CD4-positive, CD25-positive, alpha-beta regulatory T cell (primary cell): ENCODE results near the gene CCR6. TPM values are rescaled to one million over a fixed set of nuclear protein-coding genes. Genes with fewer than 3 reads are reported as not detected.
A peak's percentile ranks its signal among the peaks of the same experiment; 100 is the strongest.

Experiments
- ATAC-seq, 2 donors: fragments of 150-1000 bp; cut with Tn5 transposase; one replicate each; pipeline ENCODE4 v1.10.0; 2021; ENCODE audit warnings: low read depth in 2 of 2, moderate number of reproducible peaks in 2 of 2, moderate library complexity in 1 of 2
- DNase-seq, 3 donors: peaks; one replicate each; pipeline versions ENCODE4 v3.0.0 to v3.0.0-alpha.2; 2012 to 2022; ENCODE audit warnings: mixed read lengths in 1 of 3
- H3K27ac ChIP-seq: one replicate; pipeline ENCODE4 v1.7.0; 2013; ENCODE audit warnings: mild to moderate bottlenecking, low read length; ENCODE audit not compliant: insufficient read depth, poor library complexity, severe bottlenecking
- H3K27me3 ChIP-seq: one replicate; pipeline ENCODE4 v1.7.0; 2013; ENCODE audit warnings: low read length; ENCODE audit not compliant: control insufficient read depth, insufficient read depth
- H3K36me3 ChIP-seq: one replicate; pipeline ENCODE4 v1.7.0; 2013; ENCODE audit warnings: mild to moderate bottlenecking, low read length, moderate library complexity; ENCODE audit not compliant: control insufficient read depth, insufficient read depth
- H3K4me1 ChIP-seq: 2 replicates; pipeline ENCODE4 v1.7.0; 2013; ENCODE audit warnings: mild to moderate bottlenecking, low read length; ENCODE audit not compliant: insufficient read depth, control insufficient read depth, poor library complexity, severe bottlenecking
- H3K4me3 ChIP-seq: one replicate; pipeline ENCODE4 v1.7.0; 2013; ENCODE audit warnings: low read depth, mild to moderate bottlenecking, low read length, moderate library complexity
- H3K9me3 ChIP-seq, 2 experiments: 1 replicate in 1 of 2; 2 replicates in 1 of 2; pipeline ENCODE4 v1.7.0; 2013; ENCODE audit warnings: low read length in 2 of 2, mild to moderate bottlenecking in 1 of 2, moderate library complexity in 1 of 2; ENCODE audit not compliant: control insufficient read depth in 2 of 2
- H3K27ac Mint-ChIP-seq, 3 donors: one replicate each; pipeline ENCODE4 v1.8.0; 2020 to 2022; ENCODE audit warnings: mild to moderate bottlenecking in 3 of 3, mixed read lengths in 3 of 3, moderate library complexity in 2 of 3
- H3K27me3 Mint-ChIP-seq: one replicate; pipeline ENCODE4 v1.8.0; 2022; ENCODE audit warnings: mild to moderate bottlenecking, mixed read lengths
- H3K36me3 Mint-ChIP-seq: one replicate; pipeline ENCODE4 v1.8.0; 2020; ENCODE audit warnings: mixed read lengths
- H3K4me1 Mint-ChIP-seq, 4 donors: one replicate each; pipeline ENCODE4 v1.8.0; 2020 to 2022; ENCODE audit warnings: mixed read lengths in 4 of 4, mild to moderate bottlenecking in 1 of 4
- H3K4me3 Mint-ChIP-seq, 4 donors: one replicate each; pipeline ENCODE4 v1.8.0; 2020 to 2022; ENCODE audit warnings: mild to moderate bottlenecking in 4 of 4, mixed read lengths in 4 of 4, moderate library complexity in 3 of 4
- H3K9me3 Mint-ChIP-seq, 7 donors: one replicate each; pipeline ENCODE4 v1.8.0; 2020 to 2022; ENCODE audit warnings: mixed read lengths in 7 of 7, mild to moderate bottlenecking in 3 of 7, moderate library complexity in 2 of 7
- polyA plus RNA-seq, 4 donors: library from polyadenylated mRNA; unstranded; fragments of 300-500 nt; fragmentation: Illumina TruSeq; gene quantifications; one replicate each; pipeline ENCODE4 v1.2.3, GENCODE V29; 2021
- total RNA-seq: library from RNA; stranded (reverse); gene quantifications from one replicate; pipeline ENCODE4 v1.2.3, GENCODE V29; 2022

Gene CCR6
- total and polyA plus RNA-seq, 5 donors from 2014 or later, result 40.8 to 97.3 (median 67.5) TPM

DNA sequence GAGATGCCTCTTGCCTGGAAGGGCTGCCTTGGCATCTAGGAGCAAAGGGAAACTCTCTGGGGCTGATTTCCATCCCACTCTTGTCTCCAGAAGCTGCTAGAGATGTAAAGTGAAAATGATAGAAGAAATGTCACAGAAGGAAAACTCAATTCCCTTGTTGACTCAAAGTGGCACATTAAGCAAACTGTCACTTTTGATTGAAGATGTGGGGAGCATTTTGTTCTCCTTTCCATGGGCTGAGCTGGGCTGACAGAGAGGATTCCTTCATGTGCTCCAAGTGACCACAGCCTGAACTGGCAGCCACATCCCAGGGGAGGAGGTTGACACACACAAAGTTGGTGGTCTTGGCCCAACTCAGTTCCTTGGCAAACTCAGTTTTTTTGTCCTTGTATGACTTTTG lies 25.1 kb downstream of the CCR6 start:
- H3K9me3 Mint-ChIP-seq, result peaks cover 0 to 2% (median 0%) of the 10 kb centered on the region in 7 donors
- no peaks in the 10 kb centered on the region for H3K36me3 ChIP-seq
- H3K9me3 ChIP-seq, result no peaks in the 10 kb centered on the region
- H3K27ac ChIP-seq, result no peak overlapping the region
- peaks cover 16% of the 10 kb centered on the region for H3K27me3 Mint-ChIP-seq
- H3K4me3 Mint-ChIP-seq, result no peak overlapping the region
- H3K27me3 ChIP-seq, result no peaks in the 10 kb centered on the region
- ATAC-seq (no peak), DNase-seq (no peak)
- H3K27ac Mint-ChIP-seq, result no peak overlapping the region
- no peak overlapping the region for H3K4me3 ChIP-seq
- peaks cover 9 to 23% (median 14%) of the 10 kb centered on the region in 4 donors for H3K4me1 Mint-ChIP-seq
- peaks cover 6% of the 10 kb centered on the region for H3K4me1 ChIP-seq
- no peaks in the 10 kb centered on the region for H3K36me3 Mint-ChIP-seq

DNA sequence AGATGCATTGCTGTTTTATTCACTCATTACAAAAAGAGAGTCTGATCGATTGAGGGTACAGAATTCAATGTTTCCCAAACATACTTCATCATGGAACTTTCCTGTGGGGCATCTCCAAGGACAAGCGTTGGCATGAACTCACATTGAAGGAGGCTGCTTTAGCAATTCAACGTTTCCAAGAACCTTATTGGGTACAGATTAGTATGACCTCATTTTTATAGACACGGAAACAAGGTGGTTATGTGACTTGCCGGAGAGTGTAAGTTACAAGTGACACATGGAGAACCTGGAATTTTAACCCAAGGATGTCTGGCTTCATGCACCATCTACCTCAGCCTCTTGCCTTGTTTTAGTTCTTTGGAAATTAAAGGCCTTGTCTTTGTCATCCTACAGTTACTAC lies 26.1 kb downstream of the CCR6 start:
- H3K4me3 Mint-ChIP-seq, result no peak overlapping the region
- no peaks in the 10 kb centered on the region for H3K9me3 ChIP-seq
- H3K27ac ChIP-seq, result no peak overlapping the region
- ATAC-seq (no peak), DNase-seq (no peak)
- peaks cover 6% of the 10 kb centered on the region for H3K4me1 ChIP-seq
- H3K27me3 Mint-ChIP-seq, result peaks cover 16% of the 10 kb centered on the region
- H3K4me3 ChIP-seq, result no peak overlapping the region
- H3K36me3 Mint-ChIP-seq, result no peaks in the 10 kb centered on the region
- no peak overlapping the region for H3K27ac Mint-ChIP-seq
- peaks cover 13 to 29% (median 18%) of the 10 kb centered on the region in 4 donors for H3K4me1 Mint-ChIP-seq
- peaks cover 0 to 2% (median 0%) of the 10 kb centered on the region in 7 donors for H3K9me3 Mint-ChIP-seq
- no peaks in the 10 kb centered on the region for H3K27me3 ChIP-seq
- H3K36me3 ChIP-seq, result no peaks in the 10 kb centered on the region

DNA sequence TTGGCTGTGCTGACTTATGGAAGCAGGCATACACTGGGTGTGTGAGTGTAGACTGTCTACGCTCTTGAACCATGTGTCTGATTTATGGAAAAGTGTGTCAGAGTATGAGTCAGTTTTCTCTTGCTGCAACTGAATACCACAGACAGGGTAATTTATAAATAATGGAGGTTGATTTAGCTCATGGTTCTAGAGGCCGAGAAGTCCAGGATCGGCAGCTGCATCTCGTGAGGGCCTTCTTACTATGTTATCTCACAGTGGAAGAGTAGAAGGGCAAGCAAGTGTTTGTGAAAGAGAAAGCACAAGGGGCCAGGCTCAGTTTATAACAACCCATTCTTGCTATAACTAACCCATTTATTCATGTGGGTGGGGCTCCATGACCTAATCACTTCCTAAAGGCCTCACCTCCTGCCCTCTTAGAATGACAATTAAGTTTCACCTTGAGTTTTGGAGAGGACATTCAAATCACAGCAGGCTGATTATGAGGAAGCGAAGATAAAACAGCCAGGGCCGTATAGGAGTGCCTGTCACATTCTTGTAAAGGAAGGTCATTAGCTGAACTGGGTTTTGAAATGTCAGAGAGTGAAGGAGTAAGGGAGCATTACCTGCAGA lies 28.1 kb downstream of the CCR6 start:
- Histone ChIP-seq H3K36me3 (no peaks in the 10 kb centered on the region), H3K9me3 (no peaks in the 10 kb centered on the region), H3K27ac (no peak overlapping the region), H3K4me3 (no peak overlapping the region), H3K27me3 (no peaks in the 10 kb centered on the region), H3K4me1 (peaks cover 6% of the 10 kb centered on the region)
- Mint-ChIP-seq H3K27me3 (peaks cover 31% of the 10 kb centered on the region), H3K4me3 (peak overlapping the region in 1 of 4 donors; percentile 44), H3K36me3 (no peaks in the 10 kb centered on the region), H3K9me3 (no peaks in the 10 kb centered on the region), H3K27ac (peak overlapping the region; percentile 10 to 82 (median 60)), H3K4me1 (peaks cover 13 to 29% (median 15%) of the 10 kb centered on the region in 4 donors)
- peak in 1 of 2 donors; percentile 21 for ATAC-seq
- peak in 1 of 3 donors; percentile 63 for DNase-seq

DNA sequence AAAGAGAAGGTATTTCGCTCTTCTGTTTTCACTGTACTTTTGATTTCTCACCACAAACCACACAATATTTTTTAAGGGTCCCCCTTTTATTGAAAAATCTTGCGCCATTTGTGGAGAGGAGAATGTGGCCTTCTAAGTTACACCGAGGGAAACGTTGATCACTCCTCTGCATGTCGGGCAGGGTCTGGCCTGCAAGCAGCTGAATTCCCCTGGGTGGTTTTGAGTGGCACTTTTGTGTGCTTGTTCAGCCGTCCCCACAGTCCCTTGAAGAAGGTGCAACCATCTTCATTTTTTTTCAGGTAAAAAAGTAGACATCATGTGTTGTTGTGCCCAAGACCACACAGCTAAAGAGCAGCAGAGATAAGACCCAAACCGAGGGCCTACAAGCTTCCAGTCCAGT lies 28.8 kb downstream of the CCR6 start:
- Histone ChIP-seq H3K4me1 (peaks cover 6% of the 10 kb centered on the region), H3K9me3 (no peaks in the 10 kb centered on the region), H3K27me3 (peaks cover 3% of the 10 kb centered on the region), H3K27ac (no peak overlapping the region), H3K36me3 (no peaks in the 10 kb centered on the region), H3K4me3 (no peak overlapping the region)
- Mint-ChIP-seq H3K4me1 (peaks cover 13 to 29% (median 15%) of the 10 kb centered on the region in 4 donors), H3K4me3 (no peak overlapping the region), H3K36me3 (no peaks in the 10 kb centered on the region), H3K27ac (peak overlapping the region in 1 of 3 donors; percentile 32), H3K27me3 (peaks cover 31% of the 10 kb centered on the region), H3K9me3 (no peaks in the 10 kb centered on the region)
- DNase-seq, result no peak
- ATAC-seq, result no peak

DNA sequence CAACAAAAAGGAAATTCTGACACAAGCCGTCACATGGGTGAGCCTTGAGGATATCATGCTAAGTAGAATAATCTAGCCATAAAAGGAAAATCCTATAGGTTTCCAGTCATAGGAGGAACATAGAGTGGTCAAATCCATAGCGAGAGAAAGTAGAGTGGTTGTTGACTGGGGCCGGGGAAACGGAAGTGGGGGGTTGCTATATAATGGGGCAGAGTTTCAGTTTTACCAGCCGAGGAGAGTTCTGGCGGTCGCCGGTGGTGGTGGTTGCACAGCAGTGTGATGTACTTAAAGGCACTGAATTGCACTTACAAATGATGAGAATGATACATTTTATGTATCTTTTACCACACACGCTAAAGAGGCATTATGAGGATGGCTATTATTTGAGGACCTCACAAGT lies 30.0 kb downstream of the CCR6 start:
- Mint-ChIP-seq H3K9me3 (no peaks in the 10 kb centered on the region), H3K27ac (no peak overlapping the region), H3K4me1 (peaks cover 11 to 29% (median 15%) of the 10 kb centered on the region in 4 donors), H3K4me3 (peak overlapping the region; percentile 0 to 53 (median 29)), H3K36me3 (no peaks in the 10 kb centered on the region), H3K27me3 (peaks cover 31% of the 10 kb centered on the region)
- H3K9me3 ChIP-seq, result no peaks in the 10 kb centered on the region
- peak overlapping the region; percentile 58 for H3K4me3 ChIP-seq
- H3K27ac ChIP-seq, result no peak overlapping the region
- DNase-seq (no peak), ATAC-seq (no peak)
- H3K4me1 ChIP-seq, result peaks cover 6% of the 10 kb centered on the region
- H3K27me3 ChIP-seq, result peaks cover 3% of the 10 kb centered on the region
- H3K36me3 ChIP-seq, result no peaks in the 10 kb centered on the region

DNA sequence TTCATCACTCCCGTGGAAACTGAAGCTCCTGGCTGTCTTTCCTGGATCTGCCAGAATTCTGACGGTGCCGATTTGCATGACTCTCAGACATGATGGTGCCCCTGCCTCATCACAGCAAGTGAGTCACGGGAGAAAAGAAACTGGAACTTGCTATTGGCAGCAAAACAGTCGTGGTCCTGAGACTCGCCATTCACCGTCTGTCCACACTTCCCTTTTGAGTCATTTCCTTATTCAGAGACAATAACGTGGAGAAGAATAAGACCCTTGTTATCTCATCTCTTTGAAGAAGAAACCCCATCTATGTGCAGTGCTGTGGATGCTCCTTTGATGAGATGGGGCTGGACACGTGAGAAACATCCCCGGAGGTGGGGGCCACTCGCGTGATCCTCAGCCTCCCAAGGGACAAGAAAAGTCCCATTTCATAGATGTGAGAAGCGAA lies 30.6 kb downstream of the CCR6 start:
- H3K9me3 ChIP-seq, result no peaks in the 10 kb centered on the region
- H3K27me3 ChIP-seq, result peaks cover 3% of the 10 kb centered on the region
- H3K36me3 ChIP-seq, result no peaks in the 10 kb centered on the region
- ATAC-seq (peak; percentile 28 to 30), DNase-seq (peak in 1 of 3 donors; percentile 14)
- peaks cover 6% of the 10 kb centered on the region for H3K4me1 ChIP-seq
- no peaks in the 10 kb centered on the region for H3K9me3 Mint-ChIP-seq
- H3K27ac Mint-ChIP-seq, result peak overlapping the region in 1 of 3 donors; percentile 33
- peaks cover 31% of the 10 kb centered on the region for H3K27me3 Mint-ChIP-seq
- no peak overlapping the region for H3K27ac ChIP-seq
- no peaks in the 10 kb centered on the region for H3K36me3 Mint-ChIP-seq
- peak overlapping the region; percentile 58 for H3K4me3 ChIP-seq
- H3K4me1 Mint-ChIP-seq, result peaks cover 11 to 29% (median 15%) of the 10 kb centered on the region in 4 donors
- H3K4me3 Mint-ChIP-seq, result peak overlapping the region; percentile 0 to 62 (median 41)

DNA sequence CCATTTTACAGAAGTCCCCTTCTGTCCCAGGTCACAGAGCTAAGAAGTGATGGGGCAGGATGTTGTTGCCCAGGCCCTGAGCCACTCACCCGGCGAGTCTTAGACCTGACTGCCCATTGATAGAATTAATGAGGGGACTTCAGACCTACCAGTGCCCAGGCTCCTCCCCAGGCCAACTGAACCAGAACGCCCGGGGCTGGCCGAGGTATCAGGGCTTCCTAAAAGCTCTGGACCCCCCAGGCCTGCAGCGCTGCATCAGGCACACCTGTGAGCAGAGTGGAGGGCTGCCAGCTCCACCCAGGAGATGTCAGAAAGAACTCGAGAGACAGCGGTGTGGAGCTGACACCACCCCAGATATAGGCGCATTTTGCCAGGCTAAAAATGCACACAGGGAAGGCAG lies 31.4 kb downstream of the CCR6 start:
- H3K27ac ChIP-seq, result no peak overlapping the region

DNA sequence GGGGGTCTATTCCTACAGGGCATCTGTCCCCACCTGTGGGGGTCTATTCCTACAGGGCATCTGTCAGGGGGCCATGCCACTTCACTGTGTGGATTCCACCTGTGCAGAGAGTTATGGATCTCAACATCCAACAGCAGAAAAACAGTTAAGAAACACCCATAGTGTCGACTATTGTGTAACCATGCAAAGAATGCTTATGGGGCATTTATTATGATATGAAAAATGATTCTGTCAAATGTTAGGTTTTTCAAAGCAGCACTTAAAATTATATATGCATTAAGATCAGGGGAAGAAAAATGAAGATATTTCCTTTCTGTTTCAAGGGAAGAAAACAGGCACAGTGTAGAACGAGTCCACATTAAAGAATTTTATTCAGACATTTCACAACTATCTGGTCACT lies 32.0 kb downstream of the CCR6 start:
- Histone ChIP-seq H3K4me1 (peaks cover 6% of the 10 kb centered on the region), H3K36me3 (no peaks in the 10 kb centered on the region), H3K27ac (no peak overlapping the region), H3K4me3 (no peak overlapping the region), H3K9me3 (no peaks in the 10 kb centered on the region), H3K27me3 (peaks cover 5% of the 10 kb centered on the region)
- Mint-ChIP-seq H3K27me3 (peaks cover 28% of the 10 kb centered on the region), H3K9me3 (no peaks in the 10 kb centered on the region), H3K36me3 (no peaks in the 10 kb centered on the region), H3K4me3 (no peak overlapping the region), H3K27ac (peak overlapping the region in 1 of 3 donors; percentile 38), H3K4me1 (peaks cover 11 to 25% (median 15%) of the 10 kb centered on the region in 4 donors)
- no peak for ATAC-seq
- DNase-seq, result no peak

More for the DNA sequence above, 31.4 kb downstream of the CCR6 start:
- no peak overlapping the region for H3K4me3 Mint-ChIP-seq
- no peaks in the 10 kb centered on the region for H3K36me3 Mint-ChIP-seq
- H3K4me3 ChIP-seq, result no peak overlapping the region
- peaks cover 31% of the 10 kb centered on the region for H3K27me3 Mint-ChIP-seq
- no peak overlapping the region for H3K27ac Mint-ChIP-seq
- no peaks in the 10 kb centered on the region for H3K9me3 ChIP-seq
- no peaks in the 10 kb centered on the region for H3K9me3 Mint-ChIP-seq
- DNase-seq (no peak), ATAC-seq (no peak)
- H3K4me1 ChIP-seq, result peaks cover 6% of the 10 kb centered on the region
- H3K27me3 ChIP-seq, result peaks cover 5% of the 10 kb centered on the region
- H3K36me3 ChIP-seq, result no peaks in the 10 kb centered on the region
- H3K4me1 Mint-ChIP-seq, result peaks cover 11 to 29% (median 15%) of the 10 kb centered on the region in 4 donors
